Calu3 (cell line): Measurements from ENCODE around the gene CRHR1. TPM values are rescaled to one million over a fixed set of nuclear protein-coding genes. Genes with fewer than 3 reads are reported as not detected.

ENCODE experiments used
- BruUV-seq: library from RNA; stranded (reverse); fragments of 400-500 nt; replicated peaks from 2 replicates; lab custom pipeline; 2021; lab: Mats Ljungman, UMichigan
- CTCF ChIA-PET: fragments of 300-600 bp; sonication (Branson Sonifier 250); formaldehyde crosslinking; loops from one replicate; lab custom pipeline; 2022; ENCODE audit warnings: antibody characterized with exemption; lab: Charles Lee
- DNase-seq: peaks from one replicate; pipeline ENCODE4 v3.0.0; 2022
- H3K27ac Mint-ChIP-seq: one replicate; pipeline ENCODE4 v1.8.0; 2022; ENCODE audit warnings: mixed read lengths; ENCODE audit not compliant: unreplicated experiment
- H3K27me3 Mint-ChIP-seq: one replicate; pipeline ENCODE4 v1.8.0; 2022; ENCODE audit warnings: mixed read lengths; ENCODE audit not compliant: unreplicated experiment
- H3K36me3 Mint-ChIP-seq: one replicate; pipeline ENCODE4 v1.8.0; 2022; ENCODE audit warnings: mild to moderate bottlenecking, moderate library complexity, mixed read lengths; ENCODE audit not compliant: insufficient read depth, unreplicated experiment
- H3K4me1 Mint-ChIP-seq: one replicate; pipeline ENCODE4 v1.8.0; 2022; ENCODE audit warnings: mild to moderate bottlenecking, low read depth, mixed read lengths; ENCODE audit not compliant: unreplicated experiment
- H3K4me3 Mint-ChIP-seq: one replicate; pipeline ENCODE4 v1.8.0; 2022; ENCODE audit warnings: mild to moderate bottlenecking, low read depth, moderate library complexity, mixed read lengths; ENCODE audit not compliant: unreplicated experiment
- H3K9me3 Mint-ChIP-seq: one replicate; pipeline ENCODE4 v1.8.0; 2022; ENCODE audit warnings: low read depth, mixed read lengths; ENCODE audit not compliant: unreplicated experiment
- intact Hi-C: fragments of 100-400 bp; cut with micrococcal nuclease; formaldehyde crosslinking; loops from one replicate; pipeline ENCODE4 v1.10.0; 2022; ENCODE audit not compliant: unreplicated experiment
- total RNA-seq: library from RNA; stranded (reverse); gene quantifications from 2 replicates; pipeline ENCODE4 v1.2.3, GENCODE V29; 2022
- TF ChIP-seq, protein P1 (sequence below): fragments of 200-600 bp; IDR thresholded peaks from one replicate; pipeline ENCODE4 v1.8.0; 2022; ENCODE audit warnings: antibody characterized with exemption; ENCODE audit not compliant: unreplicated experiment

Gene CRHR1
- total RNA-seq, 1 experiment from 2014 or later, result not detected

- H3K27ac Mint-ChIP-seq, result no peak within 1 kb of the TSS
- no TSS peak for BruUV-seq
- no peaks in the 10 kb centered on the region for H3K9me3 Mint-ChIP-seq
- no peak within 1 kb of the TSS for H3K4me3 Mint-ChIP-seq
- intact Hi-C loops, result no loop called here
- H3K4me1 Mint-ChIP-seq, result peaks cover 7% of the 10 kb centered on the region
- H3K27me3 Mint-ChIP-seq, result peaks cover 100% of the 10 kb centered on the region
- CTCF ChIA-PET, result interaction anchor here (0.6 kb wide), 1 partner anchor 63 kb away, joined by 3 read pairs; no protein-coding TSS in a partner anchor
- TF ChIP-seq, protein P1, sequence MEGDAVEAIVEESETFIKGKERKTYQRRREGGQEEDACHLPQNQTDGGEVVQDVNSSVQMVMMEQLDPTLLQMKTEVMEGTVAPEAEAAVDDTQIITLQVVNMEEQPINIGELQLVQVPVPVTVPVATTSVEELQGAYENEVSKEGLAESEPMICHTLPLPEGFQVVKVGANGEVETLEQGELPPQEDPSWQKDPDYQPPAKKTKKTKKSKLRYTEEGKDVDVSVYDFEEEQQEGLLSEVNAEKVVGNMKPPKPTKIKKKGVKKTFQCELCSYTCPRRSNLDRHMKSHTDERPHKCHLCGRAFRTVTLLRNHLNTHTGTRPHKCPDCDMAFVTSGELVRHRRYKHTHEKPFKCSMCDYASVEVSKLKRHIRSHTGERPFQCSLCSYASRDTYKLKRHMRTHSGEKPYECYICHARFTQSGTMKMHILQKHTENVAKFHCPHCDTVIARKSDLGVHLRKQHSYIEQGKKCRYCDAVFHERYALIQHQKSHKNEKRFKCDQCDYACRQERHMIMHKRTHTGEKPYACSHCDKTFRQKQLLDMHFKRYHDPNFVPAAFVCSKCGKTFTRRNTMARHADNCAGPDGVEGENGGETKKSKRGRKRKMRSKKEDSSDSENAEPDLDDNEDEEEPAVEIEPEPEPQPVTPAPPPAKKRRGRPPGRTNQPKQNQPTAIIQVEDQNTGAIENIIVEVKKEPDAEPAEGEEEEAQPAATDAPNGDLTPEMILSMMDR, result no peak
- DNase-seq, result no peak
- H3K36me3 Mint-ChIP-seq, result no peaks in the 10 kb centered on the region
These were observed 60.7 kb downstream of the CRHR1 start, which contains the start of gene SPPL2C for GRCh38 chr17:45844695-45845375. Gene SPPL2C (plus strand): TSS chr17:45844881. CDS start chr17:45844907, 26 bp downstream.

DNA sequence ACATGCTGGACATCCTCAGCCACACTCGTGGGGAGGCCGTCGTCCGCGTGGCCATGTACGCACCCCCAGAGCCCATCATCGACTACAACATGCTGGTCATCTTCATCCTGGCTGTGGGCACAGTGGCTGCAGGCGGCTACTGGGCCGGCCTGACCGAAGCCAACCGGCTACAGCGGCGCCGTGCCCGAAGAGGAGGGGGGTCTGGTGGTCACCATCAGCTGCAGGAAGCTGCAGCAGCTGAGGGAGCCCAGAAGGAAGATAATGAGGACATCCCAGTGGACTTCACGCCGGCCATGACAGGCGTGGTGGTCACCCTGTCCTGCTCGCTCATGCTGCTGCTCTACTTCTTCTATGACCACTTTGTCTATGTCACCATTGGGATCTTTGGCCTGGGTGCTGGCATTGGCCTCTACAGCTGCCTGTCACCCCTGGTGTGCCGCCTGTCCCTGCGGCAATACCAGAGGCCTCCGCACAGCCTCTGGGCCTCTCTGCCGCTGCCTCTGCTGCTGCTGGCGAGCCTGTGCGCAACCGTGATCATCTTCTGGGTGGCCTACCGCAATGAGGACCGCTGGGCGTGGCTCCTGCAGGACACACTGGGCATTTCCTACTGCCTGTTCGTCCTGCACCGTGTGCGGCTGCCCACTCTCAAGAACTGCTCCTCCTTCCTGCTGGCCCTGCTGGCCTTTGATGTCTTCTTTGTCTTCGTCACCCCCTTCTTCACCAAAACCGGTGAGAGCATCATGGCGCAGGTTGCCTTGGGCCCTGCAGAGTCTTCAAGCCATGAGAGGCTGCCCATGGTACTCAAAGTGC lies 61.5 kb downstream of the CRHR1 start:
- Mint-ChIP-seq H3K27ac (no peak overlapping the region), H3K36me3 (no peaks in the 10 kb centered on the region), H3K9me3 (no peaks in the 10 kb centered on the region), H3K4me1 (peaks cover 7% of the 10 kb centered on the region), H3K27me3 (peaks cover 100% of the 10 kb centered on the region), H3K4me3 (no peak overlapping the region)
- CTCF ChIA-PET, result no interaction called here
- TF ChIP-seq, protein P1, result no peak
- no TSS peak for BruUV-seq
- no peak for DNase-seq
- intact Hi-C loops, result no loop called here

DNA sequence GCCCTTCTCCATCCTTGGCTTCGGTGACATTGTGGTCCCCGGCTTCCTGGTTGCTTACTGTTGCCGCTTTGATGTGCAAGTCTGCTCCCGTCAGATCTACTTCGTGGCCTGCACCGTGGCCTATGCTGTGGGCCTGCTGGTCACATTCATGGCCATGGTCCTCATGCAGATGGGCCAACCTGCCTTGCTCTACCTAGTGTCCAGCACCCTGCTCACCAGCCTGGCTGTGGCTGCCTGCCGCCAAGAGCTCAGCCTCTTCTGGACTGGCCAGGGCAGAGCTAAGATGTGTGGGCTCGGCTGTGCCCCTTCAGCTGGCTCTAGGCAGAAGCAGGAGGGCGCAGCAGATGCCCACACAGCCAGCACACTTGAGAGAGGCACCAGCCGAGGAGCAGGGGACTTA lies 62.1 kb downstream of the CRHR1 start:
- Mint-ChIP-seq H3K4me1 (peaks cover 7% of the 10 kb centered on the region), H3K9me3 (no peaks in the 10 kb centered on the region), H3K27ac (no peak overlapping the region), H3K27me3 (peaks cover 100% of the 10 kb centered on the region), H3K36me3 (no peaks in the 10 kb centered on the region), H3K4me3 (no peak overlapping the region)
- intact Hi-C loops, result no loop called here
- DNase-seq, result no peak
- BruUV-seq, result no TSS peak
- TF ChIP-seq, protein P1, result no peak
- CTCF ChIA-PET, result no interaction called here

GRCh38 chr17:45846646-45847045 lies 62.5 kb downstream of the CRHR1 start:
- no peak overlapping the region for H3K27ac Mint-ChIP-seq
- H3K36me3 Mint-ChIP-seq, result no peaks in the 10 kb centered on the region
- H3K4me1 Mint-ChIP-seq, result peaks cover 7% of the 10 kb centered on the region
- H3K4me3 Mint-ChIP-seq, result no peak overlapping the region
- no TSS peak for BruUV-seq
- H3K9me3 Mint-ChIP-seq, result no peaks in the 10 kb centered on the region
- CTCF ChIA-PET, result no interaction called here
- peaks cover 100% of the 10 kb centered on the region for H3K27me3 Mint-ChIP-seq
- TF ChIP-seq, protein P1, result no peak
- DNase-seq, result no peak
- intact Hi-C loops, result no loop called here
